HG03025 (cell line): ENCODE measurements around the gene CNGB1.
"Not testable (repeated sequence)": the region's sequence is repeated elsewhere in the genome, so short reads cannot be mapped to it uniquely, and the experiment has no call there.

Experiments used
- ATAC-seq: cut with Tn5 transposase; IDR thresholded peaks from one replicate; pipeline ENCODE4 v1.9.1; 2021; ENCODE audit warnings: mild to moderate bottlenecking, moderate library complexity; ENCODE audit not compliant: unreplicated experiment, low FRiP score

The CNGB1 gene

DNA sequence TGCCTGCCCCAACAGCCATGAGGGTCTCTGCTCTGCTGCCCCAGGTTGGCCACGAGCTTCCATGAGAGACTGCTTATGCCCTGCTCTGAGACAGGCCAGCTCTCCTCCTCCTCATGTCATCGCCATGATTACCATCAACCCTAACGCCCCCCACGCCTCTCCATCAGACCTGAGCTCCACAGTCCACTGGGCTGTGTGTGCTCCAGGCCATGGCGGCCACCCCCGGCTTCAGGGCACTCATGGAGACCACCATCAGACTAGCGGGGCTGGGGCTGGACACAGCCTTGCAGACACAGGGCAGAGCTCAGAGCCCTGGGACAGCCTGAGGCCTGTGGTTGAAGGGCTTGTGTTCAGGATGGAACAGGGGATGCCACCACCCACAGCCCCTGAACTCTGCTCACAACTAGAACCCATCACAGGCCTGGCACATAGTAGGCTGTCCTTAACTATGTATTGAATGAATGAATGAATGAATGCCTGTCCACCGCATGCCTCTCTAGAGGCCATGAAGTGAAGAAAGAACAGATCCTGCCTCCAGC lies 14.6 kb downstream of the CNGB1 start:
- ATAC-seq: no peak

DNA sequence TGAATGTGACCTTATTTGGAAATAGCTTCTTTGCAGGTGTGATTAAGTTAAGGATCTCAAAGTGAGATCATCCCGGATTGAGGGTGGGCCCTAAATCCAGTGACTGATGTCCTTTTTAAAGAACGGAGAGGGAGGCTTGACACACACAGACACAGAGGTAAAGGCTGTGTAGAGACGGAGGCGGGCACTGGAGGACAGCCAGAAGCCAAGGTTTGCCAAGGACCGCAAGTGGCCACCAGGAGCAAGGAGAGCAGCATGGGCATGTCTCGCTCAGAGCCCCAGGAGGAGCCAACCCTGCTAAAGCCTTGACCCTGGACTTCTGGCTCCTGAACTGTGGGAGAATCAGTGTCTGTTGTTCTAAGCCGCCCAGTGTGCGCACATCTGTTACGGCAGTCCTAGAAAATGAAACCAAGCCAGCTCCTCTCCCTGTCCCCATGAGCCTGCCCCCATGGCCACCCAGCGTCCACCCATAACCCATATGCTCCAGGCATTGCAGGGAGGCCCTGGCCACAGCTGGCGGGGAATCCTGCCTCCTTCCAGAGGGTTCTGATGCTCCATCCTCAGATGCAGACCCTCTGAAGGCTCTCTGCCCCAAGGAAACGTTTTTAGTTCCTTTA lies 15.2 kb downstream of the CNGB1 start:
- no peak for ATAC-seq

DNA sequence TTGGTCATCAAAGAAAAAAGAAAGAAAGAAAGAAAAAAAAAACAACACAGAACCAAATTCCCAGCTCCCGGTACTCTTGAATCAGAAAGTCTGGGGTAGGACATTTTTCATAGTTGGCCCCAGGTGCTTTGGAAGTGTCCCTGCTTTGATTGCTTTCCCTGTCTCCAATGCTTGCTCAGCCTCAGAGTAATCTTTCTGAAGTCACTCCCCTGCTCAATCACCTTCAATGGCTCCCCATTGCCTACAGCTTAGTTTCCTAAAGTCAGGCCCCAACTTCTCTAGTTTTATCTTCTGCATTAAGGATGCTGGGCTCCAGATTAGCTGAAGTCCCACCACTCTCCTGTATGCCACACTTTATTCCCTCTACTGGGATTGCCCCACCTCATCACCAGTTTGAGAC lies 17.1 kb downstream of the CNGB1 start:
- ATAC-seq: no peak

DNA sequence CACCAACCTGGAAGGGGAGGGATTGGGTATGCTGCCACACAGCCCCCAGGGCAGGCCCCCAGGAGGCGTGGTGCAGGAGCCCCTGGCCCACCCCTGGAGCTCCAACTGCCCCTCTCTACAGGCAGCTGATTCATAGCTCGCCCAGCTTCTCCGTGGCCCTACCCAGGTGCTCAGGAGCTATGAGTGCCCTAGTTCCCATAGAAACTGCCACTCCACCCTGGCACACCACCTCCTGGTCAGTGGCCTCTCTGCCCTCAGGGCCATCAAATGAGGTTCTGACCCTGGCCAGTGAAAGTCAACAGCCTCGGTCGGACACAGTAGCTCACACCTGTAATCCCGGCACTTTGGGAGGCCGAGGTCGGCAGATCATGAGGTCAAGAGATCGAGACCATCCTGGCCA lies 18.0 kb downstream of the CNGB1 start:
- no peak for ATAC-seq

DNA sequence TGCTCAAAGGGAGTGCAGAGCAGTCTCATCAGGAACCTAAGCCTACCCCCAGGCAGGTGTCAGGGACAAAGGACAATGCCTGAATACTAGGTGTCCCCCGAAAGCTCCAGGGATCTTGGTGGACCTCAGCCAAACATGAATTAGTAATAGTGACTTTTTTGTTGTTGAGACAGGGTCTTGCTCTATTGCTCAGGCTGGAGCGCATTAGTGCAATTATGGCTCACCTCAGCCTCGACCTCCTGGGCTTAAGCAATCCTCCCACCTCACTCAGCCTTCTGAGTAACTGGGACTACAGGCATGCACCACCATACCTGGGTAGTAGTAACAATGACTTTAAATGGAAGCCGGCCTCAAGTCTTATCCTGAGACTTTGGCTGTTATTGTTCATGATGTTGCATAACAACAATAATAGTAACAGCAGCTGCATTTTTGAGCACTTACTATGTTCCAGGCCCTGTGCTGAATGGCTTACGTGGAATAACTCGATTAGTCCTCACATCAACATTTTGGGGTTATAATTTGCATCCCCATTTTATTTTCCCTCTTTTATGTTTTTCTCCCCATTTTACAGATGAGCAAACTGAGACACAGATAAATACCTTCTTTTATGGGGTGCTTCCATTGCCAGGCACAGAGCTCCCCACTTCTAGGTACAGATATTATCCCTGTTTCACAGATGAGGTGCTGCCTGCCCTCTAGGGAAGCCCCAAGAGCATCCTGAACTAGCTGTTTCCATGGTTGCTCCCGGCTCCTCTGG lies 19.5 kb downstream of the CNGB1 start:
- no peak for ATAC-seq

DNA sequence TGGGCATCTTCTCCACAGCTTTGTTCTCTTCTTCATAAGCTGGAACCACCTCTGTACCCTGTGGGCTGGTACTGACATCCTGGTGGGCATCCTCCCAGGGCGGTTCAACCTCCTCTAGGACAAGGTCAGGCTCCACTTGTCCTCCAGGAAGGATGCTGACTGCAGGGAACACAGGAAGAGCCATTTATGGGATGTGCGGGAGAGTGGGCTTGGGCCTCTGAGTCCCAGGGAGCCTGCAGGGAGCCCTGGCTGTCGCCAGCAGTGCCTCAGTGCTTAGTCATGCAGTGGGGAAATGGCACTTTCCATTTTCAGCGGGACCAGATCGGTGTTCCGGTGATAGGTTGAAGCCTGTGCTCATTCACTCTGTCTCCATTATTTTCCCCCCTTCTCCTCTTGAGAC lies 20.5 kb downstream of the CNGB1 start:
- no peak for ATAC-seq

DNA sequence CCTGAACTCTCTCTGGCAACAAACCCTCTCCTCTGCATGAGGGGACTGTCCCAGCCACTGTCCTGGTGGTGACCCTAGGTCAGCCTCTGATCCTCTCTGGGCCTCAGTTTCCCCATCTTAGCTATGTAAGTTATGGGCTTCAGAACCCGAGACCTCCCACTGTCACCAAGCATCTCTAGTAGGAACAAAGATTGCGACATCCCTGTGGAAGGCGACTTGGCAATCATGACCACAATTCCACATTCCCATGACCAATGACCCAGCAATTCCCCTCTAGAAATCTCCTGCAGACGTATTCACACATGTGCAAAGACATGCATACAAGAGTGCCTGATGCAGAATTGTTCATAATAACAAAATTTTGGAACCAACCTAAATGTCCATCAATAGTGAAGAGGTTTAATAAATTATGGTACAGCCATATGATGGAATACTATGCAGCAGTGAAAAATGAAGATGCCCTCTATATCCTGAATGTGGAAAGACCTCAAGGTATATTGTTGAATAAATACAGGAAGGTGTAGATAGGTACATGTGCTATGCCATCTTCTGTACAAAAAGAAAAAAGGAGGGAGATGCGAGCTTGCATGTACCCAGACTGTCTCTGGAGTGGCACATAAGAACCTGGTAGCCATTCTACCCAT lies 21.2 kb downstream of the CNGB1 start:
- no peak for ATAC-seq

DNA sequence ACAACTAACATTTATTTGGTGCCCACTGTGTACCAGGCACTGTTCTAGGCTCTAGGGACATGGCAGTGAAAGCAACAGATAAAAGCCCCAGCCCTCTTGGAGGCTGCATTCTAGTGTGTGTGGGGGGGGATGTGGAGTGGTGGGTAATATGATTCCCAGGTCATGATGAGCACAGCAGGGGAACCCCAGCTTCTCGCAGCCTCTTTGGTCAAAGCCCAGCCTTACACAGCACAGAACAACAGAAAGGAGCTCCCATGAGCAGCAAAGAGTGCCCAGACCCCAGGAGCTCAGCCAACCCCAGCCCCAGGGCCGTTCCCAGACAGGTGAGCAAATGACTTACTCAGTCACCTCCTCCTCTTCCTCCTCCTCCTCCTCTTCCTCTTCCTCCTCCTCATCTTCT lies 21.9 kb downstream of the CNGB1 start:
- ATAC-seq: no peak

DNA sequence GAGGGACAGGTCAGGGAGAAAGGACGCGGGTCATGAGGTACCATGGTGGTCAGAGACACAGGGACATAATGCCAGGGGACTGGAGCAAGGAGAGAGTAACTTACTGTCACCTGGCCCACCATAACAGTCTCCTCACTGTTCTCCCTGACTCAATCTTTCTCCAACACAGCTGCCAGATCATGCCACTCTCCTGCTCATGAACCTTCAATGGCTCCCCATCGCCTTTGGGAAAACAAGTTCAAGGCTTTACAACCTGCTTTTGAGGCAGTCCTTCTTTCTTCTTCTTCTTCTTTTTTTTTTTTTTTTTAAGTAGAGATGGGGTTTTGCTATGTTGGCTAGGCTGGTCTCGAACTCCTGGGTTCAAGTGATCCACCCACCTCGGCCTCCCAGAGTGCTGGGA lies 22.9 kb downstream of the CNGB1 start:
- no peak for ATAC-seq

DNA sequence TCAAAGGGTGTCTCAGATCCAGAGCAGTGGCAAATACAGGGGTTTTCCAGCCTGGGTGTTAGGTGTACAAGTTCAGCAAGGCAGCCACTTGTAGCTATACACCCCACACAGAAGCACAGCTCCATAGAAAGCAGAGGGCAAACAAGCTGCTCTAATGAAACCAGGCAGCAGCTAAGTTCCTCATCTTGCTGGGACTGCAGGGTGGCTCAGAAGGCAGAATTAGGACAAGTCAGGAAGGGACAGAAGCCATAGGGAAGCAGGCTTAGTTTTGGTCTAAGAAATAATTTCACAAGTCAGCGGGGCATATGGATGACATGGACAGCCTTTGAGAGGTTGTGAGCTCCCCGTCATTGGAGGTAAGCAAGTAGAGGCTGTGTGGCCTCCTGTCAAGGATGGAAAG lies 23.7 kb downstream of the CNGB1 start:
- ATAC-seq: no peak

DNA sequence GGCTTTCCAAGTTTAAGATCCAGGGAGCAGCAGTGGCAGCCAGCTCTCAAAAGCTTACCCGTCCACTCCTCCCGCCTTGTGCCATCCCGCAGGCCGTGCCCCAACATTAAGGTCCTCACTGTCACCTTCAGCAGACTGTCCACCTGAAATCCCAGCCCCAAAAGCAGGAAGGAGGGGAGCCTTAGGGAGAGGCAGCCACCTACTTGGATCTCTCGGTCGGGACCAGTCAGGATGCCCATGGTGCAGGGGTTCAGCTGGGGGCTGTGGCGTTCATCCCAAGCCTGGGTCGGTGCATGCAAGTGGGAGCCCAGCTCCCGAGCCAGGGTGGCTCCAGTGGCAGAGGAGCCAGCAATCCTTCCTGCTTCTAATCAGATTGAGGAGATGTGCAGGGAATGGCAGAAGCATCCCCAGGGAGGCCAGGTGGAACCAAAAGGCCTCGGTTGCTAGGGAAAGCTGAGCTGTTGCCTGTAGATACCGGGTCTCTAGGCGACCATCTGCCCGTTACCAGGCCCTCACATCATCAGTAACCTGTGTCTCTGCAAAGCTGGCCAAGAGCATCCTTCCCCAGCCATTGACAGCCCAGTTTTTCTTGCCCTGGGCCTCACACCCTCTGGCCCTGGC lies 24.6 kb downstream of the CNGB1 start:
- ATAC-seq: no peak

DNA sequence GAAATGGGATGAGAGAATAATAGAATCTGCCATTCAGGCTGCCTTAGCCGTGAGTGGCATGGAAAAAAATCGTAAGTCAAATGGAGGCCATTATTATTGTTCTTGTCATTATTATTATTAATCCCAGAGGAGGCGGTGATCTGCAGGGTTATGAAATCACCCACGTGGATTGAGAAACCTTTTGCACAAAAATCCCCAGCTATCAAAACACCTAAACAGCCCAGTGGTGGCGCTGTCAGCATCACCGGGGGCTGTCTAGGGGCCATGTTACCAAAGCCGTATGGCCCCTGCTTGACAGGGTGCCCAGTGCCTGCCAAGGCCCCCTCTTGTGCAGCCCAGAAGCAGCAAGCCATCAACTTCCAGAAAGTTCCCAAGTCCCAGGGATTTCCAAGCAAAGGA lies 25.2 kb downstream of the CNGB1 start:
- ATAC-seq: no peak

DNA sequence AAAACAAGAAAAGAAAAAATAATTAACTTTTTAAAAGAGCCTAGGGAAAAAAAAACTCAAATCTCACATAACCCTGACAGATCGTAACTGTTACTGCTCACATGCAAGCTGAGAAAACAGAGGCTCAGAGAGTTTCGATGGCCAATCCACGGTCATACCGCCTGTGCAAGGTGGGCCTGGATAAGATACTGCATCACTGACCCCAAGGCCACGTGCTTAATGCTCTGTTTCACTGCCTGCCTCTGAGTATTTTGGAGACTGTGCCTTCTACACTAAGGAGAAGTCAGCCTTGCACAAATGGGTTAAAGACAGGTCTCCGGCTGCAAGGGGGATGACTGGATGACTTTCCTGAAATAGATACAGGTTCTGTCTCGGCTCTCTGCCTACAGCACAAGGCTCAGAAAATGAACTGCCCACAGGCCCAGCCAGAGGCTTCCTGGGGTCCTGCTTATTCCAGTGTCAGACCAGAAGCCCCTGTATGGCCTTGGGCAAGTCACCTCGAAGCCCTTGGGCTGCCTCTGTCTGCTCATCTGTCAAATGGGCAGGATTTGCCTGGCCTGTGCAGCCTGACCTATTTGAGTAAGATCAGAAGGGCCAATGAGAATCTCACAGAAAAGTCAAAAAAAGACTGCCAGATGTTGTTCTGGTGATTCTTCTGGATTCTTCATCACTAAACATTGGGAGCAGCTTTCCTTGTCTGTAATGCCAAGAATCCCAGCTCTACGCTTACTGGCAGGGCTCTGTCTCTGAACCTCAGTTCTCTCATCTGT lies 25.8 kb downstream of the CNGB1 start:
- ATAC-seq: no peak

DNA sequence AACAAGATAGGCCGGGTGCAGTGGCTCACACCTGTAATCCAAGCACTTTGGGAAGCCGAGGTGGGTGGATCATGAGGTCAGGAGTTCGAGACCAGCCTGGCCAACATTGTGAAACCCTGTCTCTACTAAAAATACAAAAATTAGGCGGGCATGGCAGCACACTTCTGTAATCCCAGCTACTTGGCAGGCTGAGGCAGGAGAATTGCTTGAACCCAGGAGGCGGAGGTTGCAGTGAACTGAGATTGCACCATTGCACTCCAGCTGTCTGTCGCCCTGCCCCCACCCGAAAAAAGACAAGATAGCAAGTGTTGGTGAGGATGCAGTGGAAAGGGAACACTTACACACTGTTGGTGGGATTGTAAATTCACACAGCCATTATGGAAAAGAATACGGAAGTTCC lies 27.5 kb downstream of the CNGB1 start:
- ATAC-seq: not testable (repeated sequence)

DNA sequence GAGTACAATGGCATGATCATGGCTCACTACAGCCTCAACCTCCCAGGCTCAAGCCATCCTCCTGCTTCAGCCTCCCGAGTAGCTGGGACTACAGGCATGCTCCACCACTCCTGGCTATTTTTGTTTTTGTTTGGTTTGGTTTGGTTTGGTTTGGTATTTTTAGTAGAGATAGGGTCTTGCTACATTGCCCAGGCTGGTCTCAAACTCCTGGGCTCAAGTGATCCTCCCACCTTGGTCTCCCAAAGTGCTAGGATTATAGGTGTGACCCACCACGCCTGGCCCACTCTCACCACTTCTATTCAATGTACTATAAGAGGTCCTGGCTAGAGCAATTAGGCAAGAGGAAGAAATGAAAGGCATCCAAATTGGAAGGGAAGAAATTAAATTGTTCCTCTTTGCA lies 29.0 kb downstream of the CNGB1 start:
- ATAC-seq: not testable (repeated sequence)

DNA sequence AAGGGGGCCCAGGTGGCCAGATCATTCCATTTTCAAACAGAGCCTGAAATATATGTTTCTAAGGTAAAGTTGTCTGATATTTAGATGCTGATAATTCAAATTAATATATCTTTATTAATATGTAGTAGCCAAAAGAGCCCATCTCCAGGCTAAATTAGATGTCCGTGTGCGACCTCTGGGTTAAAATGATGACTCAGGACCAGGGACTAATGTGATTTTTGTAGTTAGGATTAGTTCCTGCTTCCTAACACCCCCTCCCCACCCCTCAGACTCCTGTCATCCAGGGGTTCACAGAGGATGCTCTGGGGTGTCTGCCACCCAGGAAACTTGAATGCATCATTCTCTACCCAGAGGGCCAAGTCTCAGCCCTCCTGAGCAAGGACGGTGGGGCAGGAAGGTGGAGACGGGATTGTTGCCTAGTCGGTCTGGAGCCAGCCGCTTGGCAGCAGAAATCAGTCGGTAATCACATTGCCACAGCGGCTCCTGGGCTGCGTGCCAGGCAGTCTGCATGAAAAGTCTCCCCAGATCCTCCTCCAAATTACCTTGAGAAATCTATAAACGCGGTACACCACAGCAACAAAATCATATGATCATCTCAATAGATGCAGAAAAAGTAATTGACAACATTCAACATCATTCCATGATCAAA lies 29.8 kb downstream of the CNGB1 start:
- ATAC-seq: no peak

DNA sequence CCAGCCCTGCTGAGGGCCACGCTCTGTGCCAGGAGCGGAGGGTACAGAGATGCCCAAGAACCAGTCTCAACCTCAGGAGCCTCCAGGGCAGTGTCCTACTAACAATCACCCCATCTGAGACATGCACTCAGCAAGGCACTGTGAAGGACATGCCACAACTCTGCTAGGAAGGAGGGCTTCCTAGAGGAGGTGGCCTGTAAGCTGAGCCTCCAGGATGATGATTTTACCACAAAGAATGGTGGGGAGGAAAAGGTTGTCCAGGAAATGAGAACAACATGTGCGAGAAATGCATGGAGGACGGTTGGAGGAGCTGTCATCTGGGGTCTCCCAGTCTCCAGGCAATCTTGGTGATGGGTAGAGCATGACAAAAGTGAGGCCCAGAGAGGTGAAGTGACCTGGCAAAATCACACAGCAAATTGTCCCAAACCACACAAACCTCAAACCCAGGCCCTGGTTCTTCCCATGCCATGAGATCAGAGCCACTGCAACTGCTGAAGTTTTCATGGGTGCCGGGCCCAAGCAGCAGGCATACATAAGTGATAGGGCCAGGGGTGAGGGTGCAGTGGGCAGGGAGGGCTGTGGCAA lies 30.5 kb downstream of the CNGB1 start:
- ATAC-seq: no peak

DNA sequence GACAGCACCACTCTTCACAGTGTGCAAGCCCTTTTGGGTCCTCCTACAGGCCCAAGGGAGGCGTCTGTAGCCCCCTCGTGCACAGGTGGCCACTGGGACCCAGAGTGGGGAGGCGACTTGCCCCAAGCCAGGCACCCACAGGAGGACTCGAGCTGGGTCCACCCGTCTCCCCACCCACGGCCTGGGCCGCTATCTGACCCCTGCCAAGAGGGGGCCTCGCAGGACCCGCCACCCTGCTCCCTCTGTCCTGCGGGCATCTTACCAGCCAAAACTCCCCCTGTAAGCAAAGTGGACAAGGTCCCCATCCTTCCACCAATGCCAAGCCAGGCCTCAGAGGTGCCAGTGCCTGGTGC lies 31.1 kb downstream of the CNGB1 start:
- ATAC-seq: no peak

DNA sequence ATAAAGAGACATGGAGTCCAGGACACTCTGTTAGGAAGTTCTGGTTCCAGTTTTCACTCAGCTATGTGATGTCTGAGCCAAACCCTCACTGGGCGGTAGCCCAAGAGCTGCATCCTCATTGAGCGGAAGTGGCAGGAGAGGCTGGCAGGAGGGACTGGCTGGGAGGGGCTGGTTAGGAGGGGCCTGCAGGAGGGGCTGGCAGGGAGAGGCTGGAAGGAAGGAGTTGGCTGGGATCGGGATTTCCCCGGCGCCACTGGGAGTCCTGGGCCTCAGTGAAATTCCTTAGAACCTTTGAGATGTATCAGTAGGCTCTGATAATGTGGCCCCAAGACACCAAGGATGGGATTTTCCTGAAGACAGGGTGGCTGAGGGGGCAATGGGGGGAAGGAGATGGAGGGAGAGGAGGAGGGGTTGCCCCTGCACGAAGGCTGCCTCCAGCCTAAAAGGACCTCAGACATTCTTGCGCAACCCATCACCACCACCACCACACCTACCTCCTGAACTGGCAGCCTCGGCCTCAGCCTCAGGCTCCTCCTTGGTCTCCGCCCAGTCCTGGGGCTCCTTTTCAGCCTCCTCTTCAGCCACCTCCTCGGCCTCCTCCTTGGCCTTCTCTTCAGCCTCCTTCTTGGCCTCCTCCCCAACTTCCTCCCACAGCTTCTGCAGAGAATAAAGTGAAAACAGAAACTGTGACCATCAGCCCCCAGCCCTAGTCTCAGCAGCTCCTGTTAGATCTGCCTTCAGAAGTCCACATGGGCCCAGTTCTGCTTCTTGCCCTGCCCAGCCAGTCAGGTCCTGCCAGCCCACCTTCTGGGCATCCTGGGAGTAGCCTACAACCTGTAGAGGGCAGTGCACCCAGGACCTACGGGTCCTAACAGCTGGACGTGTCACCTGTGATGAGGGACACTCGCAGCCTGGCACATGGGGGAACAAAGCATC lies 31.7 kb downstream of the CNGB1 start:
- no peak for ATAC-seq
